Dermis microvascular lymphatic vessel endothelial cell (primary cell): Measurements from ENCODE around the gene PSMA6. TPM values are rescaled to one million over a fixed set of nuclear protein-coding genes. Genes with fewer than 3 reads are reported as not detected.
A peak's percentile ranks its signal among the peaks of the same experiment; 100 is the strongest.
"Not testable (repeated sequence)": the region's sequence is repeated elsewhere in the genome, so short reads cannot be mapped to it uniquely, and the experiment has no call there.

ENCODE experiments used
- DNase-seq, 2 donors: peaks; one replicate each; pipeline versions ENCODE4 v3.0.0 to v3.0.0-alpha.2; 2010; ENCODE audit warnings: low read depth in 2 of 2
- total RNA-seq: library from RNA; depleted of rRNA; stranded (reverse); fragments of >200 nt; gene quantifications from 2 replicates; pipeline ENCODE4 v1.2.1, GENCODE V29; 2014

The PSMA6 gene
- total RNA-seq, 1 donor from 2014 or later = 213 TPM

DNA sequence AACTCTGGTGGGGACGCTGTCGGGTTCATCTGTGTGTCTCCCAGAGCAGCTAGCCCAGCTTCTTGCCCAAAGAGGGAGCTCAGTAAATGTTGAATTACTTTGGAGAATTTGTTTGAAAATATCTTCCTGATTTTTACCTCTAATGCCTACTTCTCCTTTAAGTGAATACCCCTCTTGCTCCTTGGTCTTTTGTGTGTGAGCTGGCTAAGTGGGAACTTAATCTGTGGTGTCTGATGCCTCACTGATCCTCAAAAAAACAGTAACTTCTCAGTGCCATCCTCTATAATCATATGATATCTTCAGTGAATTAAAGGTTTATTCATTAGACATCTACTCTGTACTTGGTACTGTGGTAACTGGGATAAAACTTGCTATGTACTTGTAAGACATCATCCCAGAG, 7.7 kb upstream of the PSMA6 start:
- DNase-seq = no peak

DNA sequence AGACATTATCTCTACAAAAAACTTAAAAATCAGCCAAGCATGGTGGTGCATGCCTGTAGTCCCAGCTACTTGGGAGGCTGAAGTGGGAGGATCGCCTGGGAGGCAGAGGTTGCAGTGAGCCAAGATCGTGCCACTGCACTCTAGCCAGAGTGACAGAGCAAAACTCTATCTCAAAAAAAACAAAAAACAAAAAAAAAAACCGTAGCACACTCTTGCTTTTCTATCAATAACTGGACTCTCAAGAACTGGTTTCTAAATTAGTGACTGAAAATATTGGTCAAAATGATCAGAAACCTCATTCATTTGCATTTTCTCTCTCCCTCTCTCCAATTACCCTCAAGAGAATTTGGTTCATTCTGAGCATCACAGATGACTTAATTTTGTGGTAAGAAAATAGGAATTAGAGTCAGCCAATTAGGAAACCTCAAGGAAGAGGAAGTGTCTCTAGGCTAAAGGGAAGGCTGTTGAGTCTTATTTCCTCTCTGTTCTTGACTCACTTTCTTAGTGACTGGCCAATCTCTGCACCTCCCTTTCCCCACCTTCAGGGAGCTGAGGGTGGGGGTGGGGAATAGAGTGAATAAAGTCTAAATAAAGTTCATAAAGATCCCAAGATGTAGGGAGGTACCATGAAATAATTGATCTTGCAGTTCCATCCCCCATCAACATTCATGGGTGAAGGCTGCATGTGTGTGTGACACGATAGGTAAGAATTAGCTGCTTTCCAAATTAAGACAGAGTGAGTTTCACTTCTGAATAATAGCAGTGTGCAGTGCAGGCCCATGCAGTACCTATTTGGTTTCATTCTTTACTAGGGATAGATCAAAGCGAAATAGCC, 6.8 kb upstream of the PSMA6 start:
- peak in 1 of 2 donors; percentile 15 for DNase-seq

DNA sequence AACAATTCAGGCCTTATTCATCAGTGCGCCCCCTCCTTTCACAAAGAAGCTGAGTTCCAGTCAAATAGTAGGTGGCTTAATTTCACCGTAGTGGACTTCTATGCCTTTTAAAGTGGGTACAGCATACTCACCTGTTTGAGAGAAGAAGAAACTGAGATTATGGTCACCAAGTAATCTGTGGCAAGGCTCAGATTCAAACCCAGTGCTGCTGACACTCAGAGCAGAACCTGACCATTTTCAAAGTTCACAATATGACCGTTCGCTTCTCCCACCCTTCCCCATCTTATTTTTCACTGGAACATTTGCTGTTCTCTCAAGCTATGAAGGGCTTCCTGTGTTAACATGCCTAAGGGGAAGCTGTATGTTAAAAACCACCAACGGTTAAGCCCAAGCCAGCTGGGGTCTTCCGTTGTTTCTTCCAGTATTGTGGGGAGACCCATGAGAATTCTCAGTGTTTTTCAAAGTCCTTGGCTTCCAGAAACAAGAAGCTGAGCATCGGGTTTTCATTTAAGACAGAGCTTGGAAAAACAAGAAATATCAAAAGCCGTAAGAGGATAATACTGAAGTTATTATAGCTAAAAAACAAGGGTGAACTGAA, 6.1 kb upstream of the PSMA6 start:
- DNase-seq = no peak

DNA sequence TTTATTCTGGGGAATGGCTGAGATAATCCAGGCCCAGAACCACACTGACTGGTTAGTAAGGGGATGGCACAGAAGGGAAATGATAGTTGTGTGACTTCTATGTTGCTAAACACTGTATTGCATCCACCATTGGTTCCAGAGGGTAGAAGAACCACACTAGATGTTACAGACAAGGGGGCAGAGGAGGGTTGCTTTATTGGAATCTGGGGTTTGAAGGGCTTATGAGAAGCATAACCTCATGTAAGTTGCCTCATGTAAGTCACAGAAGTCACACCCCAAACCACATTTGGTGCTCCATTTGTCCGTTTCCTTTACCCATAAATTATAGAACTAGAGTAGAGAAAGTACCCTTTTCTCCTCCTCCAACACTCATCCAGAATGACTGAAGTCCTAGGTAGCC, 5.5 kb upstream of the PSMA6 start:
- DNase-seq = no peak

DNA sequence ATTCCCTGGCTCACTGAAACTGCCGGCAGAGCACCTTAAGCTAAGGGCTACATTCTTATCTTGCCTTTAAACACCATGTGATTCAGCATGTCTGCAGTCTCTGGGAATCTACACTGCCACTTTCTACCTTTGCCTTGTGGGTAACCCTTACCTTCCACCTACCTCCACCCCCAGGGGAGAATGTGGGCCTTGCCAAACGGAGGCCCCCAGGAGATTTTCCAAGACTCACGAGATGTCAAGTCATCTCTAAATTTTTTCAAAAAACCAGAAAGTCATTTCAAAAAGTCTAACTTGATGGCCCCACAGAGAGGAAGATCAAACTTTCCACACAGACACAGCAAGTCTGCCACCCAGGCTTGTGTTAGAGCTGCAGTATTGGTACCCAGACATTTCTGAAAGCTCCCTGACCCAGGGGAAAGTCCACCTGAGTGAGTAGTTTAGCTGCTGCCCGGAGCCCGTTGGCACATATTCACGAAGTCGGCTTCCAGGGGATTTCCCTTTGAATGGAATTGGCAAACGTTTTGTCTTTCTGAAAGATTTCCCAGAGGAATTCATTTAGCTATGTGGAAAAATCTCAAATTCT, 4.7 kb upstream of the PSMA6 start:
- DNase-seq = peak; percentile 65 to 80

DNA sequence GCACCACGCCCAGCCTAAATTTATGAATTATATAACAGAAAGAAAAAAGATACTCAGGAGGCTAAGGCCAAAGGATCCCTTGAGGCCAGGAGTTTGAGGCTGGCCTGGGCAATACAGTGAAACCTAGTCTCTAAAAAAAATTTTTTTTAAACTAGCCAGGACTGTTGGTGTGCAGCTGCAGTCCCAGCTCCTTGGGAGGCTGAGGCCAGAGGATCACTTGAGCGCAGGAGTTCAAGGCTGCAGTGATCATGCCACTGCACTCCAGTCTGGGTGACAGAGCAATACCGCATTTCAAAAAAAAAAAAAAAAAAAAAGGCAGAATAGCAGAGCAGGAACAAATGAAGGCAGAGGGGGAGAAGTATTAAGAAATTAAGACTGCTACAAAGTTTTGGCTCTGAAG, 2.6 kb upstream of the PSMA6 start:
- DNase-seq = no peak

DNA sequence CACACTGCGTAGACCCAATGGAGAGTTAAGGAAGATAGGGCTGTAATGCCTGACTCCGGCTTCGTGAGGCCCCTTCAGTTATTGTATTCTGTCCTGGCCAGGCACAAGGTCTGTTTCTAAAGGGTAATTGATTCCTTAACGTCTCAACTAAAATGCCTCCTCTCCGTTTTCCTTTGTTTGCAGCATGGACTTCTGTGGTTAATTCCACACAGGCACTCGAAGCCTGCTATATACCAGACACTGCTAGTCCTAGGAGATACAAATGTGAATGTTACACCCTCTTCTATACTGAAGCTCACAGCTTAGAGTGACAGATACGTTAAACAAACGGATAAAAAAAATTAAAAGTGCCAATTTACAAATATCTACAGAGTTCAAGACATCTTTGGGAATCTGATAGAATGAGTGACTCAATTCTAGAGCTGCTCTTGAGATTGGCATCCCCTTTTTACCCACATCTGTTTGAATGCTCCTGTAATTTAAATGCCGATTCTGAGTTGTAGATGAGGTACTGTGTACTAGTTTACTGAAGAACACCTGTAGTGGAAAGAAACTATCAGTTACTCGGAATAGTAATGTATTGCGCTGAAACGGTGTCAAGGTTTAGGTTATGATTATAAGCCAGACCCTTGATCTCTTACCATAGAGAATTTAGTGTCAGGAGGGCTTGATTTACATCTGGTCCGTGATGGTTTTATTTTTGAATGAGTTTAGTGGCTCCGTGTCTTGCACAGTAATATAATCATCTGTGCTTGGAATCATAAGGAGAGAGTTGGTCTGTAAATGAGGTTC, 784 bp downstream of the PSMA6 start:
- DNase-seq = no peak

DNA sequence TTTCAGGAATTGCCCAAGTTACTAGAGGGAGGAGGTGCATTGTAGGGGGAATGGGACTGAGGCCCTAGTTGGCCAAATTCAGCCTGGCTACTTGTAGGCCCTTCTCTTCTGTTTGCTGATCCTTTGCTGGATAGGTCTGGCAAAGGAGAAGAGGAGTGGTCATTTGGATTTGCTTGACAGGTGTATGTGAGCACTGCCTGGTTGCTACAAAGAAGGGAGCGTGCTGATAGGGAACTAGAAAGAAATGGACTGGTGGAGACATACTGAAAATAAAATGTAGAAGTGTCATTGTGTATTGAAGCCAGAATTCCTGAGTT, 3.6 kb downstream of the PSMA6 start:
- no peak for DNase-seq

DNA sequence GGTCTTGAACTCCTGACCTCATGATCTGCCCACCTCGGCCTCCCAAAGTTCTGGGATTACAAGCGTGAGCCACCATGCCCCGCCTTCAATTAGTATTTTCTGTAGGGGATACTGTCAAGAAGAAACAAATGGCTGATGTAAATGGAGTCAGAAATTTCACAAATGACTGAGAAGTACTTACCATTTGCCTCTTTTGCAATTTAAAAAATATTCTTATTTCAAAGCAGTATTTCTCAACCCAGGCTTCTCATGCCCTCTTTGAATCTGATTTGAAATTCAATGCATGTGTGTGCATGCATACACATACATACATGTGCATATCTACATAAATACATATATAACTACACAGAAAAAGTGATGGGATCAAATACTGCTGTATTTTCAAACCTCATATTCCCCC, 4.4 kb downstream of the PSMA6 start:
- DNase-seq = no peak

DNA sequence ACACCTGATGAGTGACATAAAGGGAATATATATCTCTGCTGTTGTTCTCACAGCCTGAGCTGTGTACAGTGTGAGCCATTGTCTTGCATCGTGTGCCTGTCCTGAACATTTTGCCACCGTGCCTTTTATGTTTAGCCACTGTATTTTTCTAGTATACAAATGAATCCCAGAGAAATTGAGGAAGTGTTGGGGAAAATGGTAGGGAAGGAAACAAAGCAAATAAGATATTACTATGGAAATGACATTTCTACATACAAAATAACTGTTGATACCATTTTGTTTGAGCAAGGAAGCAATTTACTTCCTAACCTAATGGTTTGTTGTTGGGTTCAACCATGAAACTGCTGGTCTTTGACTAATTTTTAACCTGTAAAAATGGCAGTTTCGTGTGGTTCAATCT, 5.5 kb downstream of the PSMA6 start:
- no peak for DNase-seq

DNA sequence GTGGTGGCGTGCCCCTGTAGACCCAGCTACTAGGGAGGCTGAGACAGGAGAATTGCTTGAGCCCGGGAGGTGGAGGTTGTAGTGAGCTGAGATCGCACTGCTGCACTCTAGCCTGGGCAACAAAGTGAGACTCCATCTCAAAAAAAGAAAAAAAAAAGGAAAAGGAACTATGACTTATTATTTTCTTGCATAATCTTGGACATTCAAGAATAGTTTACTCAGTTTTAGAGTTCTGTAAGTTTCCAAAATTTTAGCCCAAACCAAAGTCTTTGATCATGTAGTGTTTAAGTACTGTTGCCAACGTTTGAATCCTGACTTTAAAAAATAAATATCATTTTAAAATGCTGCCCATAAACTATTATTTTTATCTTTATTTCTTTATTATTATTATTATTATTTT, 6.2 kb downstream of the PSMA6 start:
- DNase-seq = no peak

DNA sequence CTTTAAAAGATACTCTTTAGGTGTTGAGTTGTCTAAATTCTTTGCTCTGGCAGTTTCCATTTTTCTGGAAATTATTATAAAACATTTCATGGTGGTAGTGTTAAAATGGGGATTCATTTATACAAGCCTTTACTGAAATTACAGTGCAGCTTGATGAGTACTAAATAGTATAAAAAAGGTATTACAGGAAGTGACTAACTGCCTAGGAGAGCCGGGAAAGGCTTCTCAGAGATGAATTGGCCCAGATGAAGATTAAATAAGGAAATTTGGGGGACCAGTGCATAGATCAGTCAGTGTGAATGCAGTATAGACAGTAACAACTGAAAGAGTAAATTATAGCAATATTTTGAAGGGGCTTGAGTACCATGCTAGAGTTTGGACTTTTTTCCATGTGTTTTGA, 7.5 kb downstream of the PSMA6 start:
- peak in 1 of 2 donors; percentile 11 for DNase-seq

DNA sequence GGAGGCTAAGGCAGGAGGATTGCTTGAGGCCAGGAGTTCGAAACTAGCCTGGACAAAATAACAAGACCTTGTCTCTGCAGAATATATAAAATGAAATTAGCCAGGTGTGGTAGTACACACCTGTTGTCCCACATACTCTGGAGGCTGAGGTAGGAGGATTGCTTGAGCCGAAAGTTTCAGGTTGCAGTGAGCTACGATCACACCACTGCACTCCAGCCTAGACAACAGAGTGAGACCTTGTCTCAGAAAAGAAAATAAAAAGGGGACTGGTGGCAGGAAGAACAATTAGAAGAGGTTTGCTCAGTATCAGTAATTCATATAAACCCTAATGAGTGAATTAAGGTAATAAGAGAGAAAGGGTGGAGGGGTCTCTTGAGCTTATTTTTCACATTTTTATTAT, 8.0 kb downstream of the PSMA6 start:
- no peak for DNase-seq

DNA sequence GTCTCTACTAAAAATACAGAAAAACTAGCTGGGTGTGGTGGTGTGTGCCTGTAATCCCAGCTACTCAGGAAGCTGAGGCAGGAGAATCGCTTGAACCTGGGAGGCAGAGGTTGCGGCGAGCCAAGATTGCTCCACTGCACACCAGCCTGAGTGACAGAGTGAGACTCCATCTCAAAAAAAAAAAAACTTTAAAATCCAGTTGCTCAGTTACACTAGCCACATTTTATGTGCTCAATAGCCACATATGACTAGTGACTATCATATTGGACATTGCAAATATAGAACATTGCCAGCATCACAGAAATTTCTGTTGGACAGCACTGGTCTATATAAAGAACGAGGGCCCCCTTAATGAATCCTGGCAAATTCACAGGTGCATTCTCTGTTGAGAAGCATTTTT, 9.2 kb downstream of the PSMA6 start:
- DNase-seq = not testable (repeated sequence)

DNA sequence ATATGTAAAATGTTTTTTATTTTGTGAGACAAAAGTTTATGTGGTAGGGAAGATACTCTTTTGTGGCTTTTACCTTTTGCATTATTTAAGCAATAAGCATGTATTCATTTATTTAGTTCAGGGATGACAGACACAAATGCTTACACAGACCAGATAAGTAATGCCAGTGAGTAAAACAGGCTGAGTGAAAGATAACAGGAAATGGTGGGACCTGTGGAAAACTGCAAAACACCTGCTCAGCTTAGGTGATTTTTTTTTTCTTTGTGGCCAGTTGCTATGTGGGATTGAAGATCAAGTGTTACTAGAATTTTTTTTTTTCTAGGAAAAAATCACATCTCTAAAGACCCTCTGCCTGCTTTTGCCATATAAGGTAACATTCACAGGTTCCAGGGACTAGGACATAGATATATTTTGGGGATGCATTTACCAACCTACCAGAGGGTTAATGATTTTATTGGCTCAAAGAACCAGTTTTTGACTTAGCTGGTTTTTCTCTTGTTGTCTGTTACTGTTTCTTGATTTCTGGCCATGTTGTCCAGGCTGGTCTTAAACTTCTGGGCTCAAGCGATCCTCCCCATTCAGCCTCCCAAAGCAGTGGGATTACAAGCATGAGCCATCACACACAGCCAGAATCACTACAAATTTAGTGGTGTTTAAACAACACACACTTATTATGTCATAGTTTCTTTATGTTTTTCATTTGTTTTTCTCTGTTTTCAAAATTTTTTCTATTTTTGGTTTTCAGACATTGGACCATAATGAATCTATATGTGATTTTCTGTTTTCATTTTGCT, 9.8 kb downstream of the PSMA6 start:
- no peak for DNase-seq

DNA sequence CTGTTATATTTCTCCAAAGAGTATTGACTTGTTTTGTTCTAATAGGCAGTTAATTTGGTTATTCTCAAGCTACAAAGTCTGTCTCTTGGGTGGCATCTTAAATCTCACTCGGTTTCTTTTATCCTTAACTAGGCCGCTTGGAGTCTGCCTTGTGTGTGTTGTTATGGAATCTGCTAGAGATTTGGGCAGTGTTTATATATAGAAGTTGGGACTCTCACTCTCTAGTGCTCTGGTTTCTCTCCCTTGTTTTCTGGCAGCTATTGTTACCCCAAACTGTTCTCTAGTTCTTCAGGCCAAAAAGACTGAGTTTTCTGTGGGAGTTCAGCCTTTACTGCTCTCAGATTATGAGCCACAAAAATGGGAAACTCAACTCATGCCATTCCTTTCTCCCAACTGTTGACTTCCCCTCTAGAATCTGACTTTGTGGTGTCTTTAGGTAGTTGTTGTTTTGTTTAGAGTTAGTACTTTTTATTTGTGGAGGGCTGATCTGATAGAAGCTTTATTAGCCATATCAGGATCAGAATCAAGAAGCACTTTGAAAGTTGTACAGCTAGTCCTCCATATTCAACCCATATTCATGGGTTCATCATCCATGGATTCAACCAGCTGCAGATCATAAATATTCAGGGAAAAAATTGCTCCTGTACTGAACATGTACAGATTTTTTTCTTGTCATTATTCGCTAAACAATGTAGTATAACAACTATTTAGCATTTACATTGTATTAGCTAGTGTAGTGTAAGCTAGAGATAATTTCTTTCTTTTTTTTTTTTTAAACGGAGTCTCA, 11.2 kb downstream of the PSMA6 start:
- DNase-seq = no peak

DNA sequence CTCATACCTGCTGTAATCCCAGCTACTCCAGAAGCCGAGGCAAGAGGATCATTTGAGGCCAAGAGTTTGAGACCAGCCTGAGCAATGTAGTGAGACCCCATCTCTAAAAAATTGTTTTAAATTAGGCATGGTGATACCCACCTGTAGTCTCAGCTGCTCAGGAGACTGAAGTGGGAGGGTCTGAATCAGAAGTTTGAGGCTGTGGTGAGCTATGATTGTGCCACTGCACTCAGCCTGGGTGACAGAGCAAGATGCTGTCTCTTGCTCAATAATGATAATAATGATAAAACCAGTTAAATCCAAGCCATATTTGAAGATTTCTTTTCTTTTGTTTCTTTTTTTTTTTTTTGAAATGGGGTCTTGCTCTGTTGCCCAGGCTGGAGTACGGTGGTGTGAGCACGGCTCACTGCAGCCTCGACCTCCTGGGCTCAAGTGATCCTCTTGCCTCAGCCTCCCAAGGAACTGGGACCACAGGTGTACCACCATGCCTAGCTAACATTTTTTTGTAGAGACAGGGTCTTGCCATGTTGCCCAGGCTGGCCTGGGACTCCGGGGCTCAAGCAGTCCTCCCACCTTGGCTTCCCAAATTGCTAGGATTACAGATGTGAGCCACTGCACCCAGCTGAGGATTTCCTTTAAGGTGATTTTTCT, 12.8 kb downstream of the PSMA6 start:
- DNase-seq = no peak

DNA sequence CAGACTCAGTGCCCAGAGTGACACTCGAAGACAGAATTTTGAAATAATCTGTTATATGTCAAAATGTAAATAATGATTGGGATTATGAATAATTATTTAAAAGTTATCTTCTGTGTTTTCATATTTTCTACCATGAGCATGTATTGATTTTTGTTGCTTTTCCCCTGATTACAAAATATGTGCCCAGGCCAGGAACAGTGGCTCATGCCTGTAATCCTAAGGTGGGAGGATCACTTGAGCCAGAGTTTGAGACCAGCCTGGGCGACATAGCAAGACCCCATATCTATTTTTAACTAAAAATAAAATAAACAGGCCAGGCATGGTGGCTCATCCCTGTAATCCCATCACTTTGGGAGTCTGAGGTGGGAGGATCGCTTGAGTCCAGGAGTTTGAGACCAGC, 13.5 kb downstream of the PSMA6 start:
- DNase-seq = no peak

DNA sequence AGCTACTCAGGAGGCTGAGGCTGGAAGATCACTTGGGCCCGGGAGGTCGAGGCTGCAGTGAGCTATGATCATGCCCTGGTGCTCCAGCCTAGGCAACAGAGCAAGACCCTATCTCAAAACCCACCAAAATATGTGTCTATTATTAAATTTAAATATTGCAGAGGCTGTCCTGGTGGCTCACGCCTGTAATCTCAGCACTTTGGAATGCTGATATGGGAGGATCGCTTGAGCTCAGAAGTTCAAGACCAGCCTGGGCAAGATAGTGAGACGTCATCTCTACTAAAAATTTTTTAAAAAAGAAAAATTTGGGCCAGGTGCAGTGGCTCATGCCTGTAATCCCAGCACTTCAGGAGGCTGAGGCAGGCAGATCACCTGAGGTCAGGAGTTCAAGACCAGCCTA, 13.9 kb downstream of the PSMA6 start:
- DNase-seq = no peak

DNA sequence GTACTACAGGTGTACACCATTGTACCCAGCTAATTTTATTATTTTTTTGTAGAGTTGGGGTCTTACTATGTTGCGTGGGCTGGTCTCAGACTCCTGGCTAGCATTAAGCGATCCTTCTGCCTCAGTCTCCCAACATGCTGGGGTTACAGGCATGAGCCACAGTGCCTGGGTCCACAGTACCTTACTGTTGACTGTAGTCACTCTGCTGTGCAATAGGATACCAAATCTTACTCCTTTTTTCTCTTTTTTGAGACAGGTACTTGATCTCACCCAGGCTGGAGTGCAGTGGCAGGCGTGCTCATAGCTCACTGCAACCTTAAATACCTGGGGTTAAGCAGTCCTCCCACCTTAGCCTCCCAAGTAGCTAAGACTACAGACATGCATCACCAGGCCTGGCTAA, 25.6 kb downstream of the PSMA6 start:
- DNase-seq = no peak
